IMR-90 (cell line): ENCODE results near the gene MAP4K1.

Experiments used
- CTCF ChIP-seq: conservative IDR thresholded peaks from 2 replicates; pipeline ENCODE4 v1.5.1; 2012; ENCODE audit warnings: mild to moderate bottlenecking, low read depth, low read length, improper control_type of control experiment
- SMC3 ChIP-seq: fragments of 150-350 bp; IDR thresholded peaks from 2 replicates; pipeline ENCODE4 v1.6.1; 2016; ENCODE audit warnings: low read depth, mild to moderate bottlenecking, antibody characterized with exemption, low read length, moderate library complexity

GRCh38 chr19:38634757-38635482 is 17.2 kb upstream of the MAP4K1 start:
- TF ChIP-seq CTCF (peak; percentile 79), SMC3 (peak; percentile 82)
